ENCODE measurements around the gene GNB5. TPM values are rescaled to one million over a fixed set of nuclear protein-coding genes. Genes with fewer than 3 reads are reported as not detected.

The GNB5 gene
- total RNA-seq, 1 experiment from 2014 or later, result 29.8 TPM

- Histone ChIP-seq H2BK120ac (ENCODE audit: low read depth, low read length, poor library complexity, severe bottlenecking) (no peak overlapping the region), H3K14ac (ENCODE audit: insufficient read depth, low read length) (no peak overlapping the region), H4K8ac (replicated peaks; ENCODE audit: insufficient read length, low read depth, low read length) (no peak overlapping the region), H3K9ac (ENCODE audit: extremely low read depth, insufficient read length, low read length) (no peak overlapping the region), H2BK5ac (ENCODE audit: insufficient read length, low read length) (no peak overlapping the region), H4K5ac (ENCODE audit: insufficient read length, low read depth, low read length) (no peak overlapping the region), H3K23me2 (ENCODE audit: insufficient read length, low read depth, low read length, poor library complexity, severe bottlenecking) (no peaks in the 10 kb centered on the region), H2AFZ (ENCODE audit: low read length) (no peak overlapping the region), H4K20me1 (ENCODE audit: control insufficient read depth, insufficient read depth, insufficient read length) (no peaks in the 10 kb centered on the region), H3K79me2 (ENCODE audit: insufficient read depth, low read length) (no peaks in the 10 kb centered on the region), H3T11ph (ENCODE audit: low read length) (no peak overlapping the region), H3K4me1 (ENCODE audit: insufficient read depth, low read length) (no peaks in the 10 kb centered on the region), H3K27me3 (ENCODE audit: insufficient read depth, low read length) (no peaks in the 10 kb centered on the region), H3K79me1 (ENCODE audit: insufficient read depth, low read depth, low read length, poor library complexity, severe bottlenecking) (no peaks in the 10 kb centered on the region), H3K23ac (ENCODE audit: insufficient read length, low read depth, low read length) (no peak overlapping the region), H2BK20ac (ENCODE audit: low read depth, low read length, poor library complexity, severe bottlenecking) (no peak overlapping the region), H3K4me2 (ENCODE audit: insufficient read depth, insufficient read length, low read length) (no peak overlapping the region), H2AK5ac (ENCODE audit: insufficient read length, low read length) (no peak overlapping the region), H2BK15ac (ENCODE audit: low read depth, low read length) (no peak overlapping the region), H3K27ac (ENCODE audit: insufficient read length, low read depth, low read length) (no peak overlapping the region), H3K18ac (ENCODE audit: insufficient read length, low read depth, low read length) (no peak overlapping the region), H3K4ac (ENCODE audit: low read depth, low read length) (no peak overlapping the region), H3K56ac (ENCODE audit: insufficient read length, low read depth, low read length) (no peak overlapping the region), H2BK12ac (ENCODE audit: insufficient read length, low read depth, low read length) (no peak overlapping the region), H3K9me3 (ENCODE audit: control insufficient read depth, low read depth, low read length) (no peaks in the 10 kb centered on the region), H4K91ac (ENCODE audit: insufficient read length, low read depth, low read length) (no peak overlapping the region)
- Mint-ChIP-seq H3K27me3 (ENCODE audit: low read depth) (no peaks in the 10 kb centered on the region), H3K9me3 (no peaks in the 10 kb centered on the region), H3K36me3 (ENCODE audit: insufficient read depth in 1 of 3, low read depth in 3 of 3) (no peaks in the 10 kb centered on the region), H3K4me1 (peaks cover 0 to 3% of the 10 kb centered on the region in 2 experiments; a peak in 1 of 4 replicates), H3K4me3 (no peak overlapping the region), H3K27ac (no peak overlapping the region)
- DNase-seq, result no peak
- TF ChIP-seq CTCF (conservative IDR thresholded peaks at IDR 0.05), result no peak
- no CpG with 5 or more reads among the region's 5 CpGs for WGBS (ENCODE audit: extremely low coverage, insufficient read length, low lambda C conversion rate)
These were observed 87.7 kb downstream of the GNB5 start for GRCh38 chr15:52103217-52104207.

Measured in H9 (cell line).